PFSK-1 (cell line): ENCODE data around the gene CAV1.

Source experiments
- FOXP2 ChIP-seq: optimal IDR thresholded peaks from 2 replicates; pipeline ENCODE3; 2011; ENCODE audit warnings: borderline replicate concordance, control low read depth, inconsistent platforms; ENCODE audit not compliant: insufficient read depth; ENCODE audit errors: extremely low read length, extremely low read depth
- POLR2AphosphoS5 ChIP-seq: IDR thresholded peaks from 2 replicates; pipeline ENCODE4 v1.6.1; 2012; ENCODE audit warnings: low read depth, mild to moderate bottlenecking, control low read depth, low read length, moderate library complexity
- REST ChIP-seq, 2 experiments: IDR thresholded peaks; 2 replicates each; pipeline versions ENCODE4 v1.6.1 to v1.8.0; 2011 to 2012; ENCODE audit warnings: low read depth in 2 of 2, low read length in 2 of 2, control low read depth in 1 of 2, inconsistent platforms in 1 of 2, mild to moderate bottlenecking in 1 of 2, moderate library complexity in 1 of 2; ENCODE audit not compliant: insufficient read depth in 1 of 2
- SIN3A ChIP-seq: IDR thresholded peaks from 2 replicates; pipeline ENCODE4 v1.6.1; 2012; ENCODE audit warnings: mild to moderate bottlenecking, low read length, moderate library complexity, borderline replicate concordance; ENCODE audit not compliant: insufficient read depth
- TAF1 ChIP-seq: IDR thresholded peaks from 2 replicates; pipeline ENCODE4 v1.6.1; 2012; ENCODE audit warnings: low read length, control low read depth, borderline replicate concordance; ENCODE audit not compliant: insufficient read depth

Gene CAV1

GRCh38 chr7:116535416-116535815, 10.6 kb downstream of the CAV1 start:
- no peak for TF ChIP-seq POLR2AphosphoS5
- no peak for TF ChIP-seq REST (IDR thresholded peaks at IDR 0.05; ENCODE audit: insufficient read depth in 1 of 2, low read depth in 2 of 2, low read length in 2 of 2)
- TF ChIP-seq FOXP2 = no peak
- no peak for TF ChIP-seq TAF1
- no peak for TF ChIP-seq SIN3A

GRCh38 chr7:116538138-116538537, 13.3 kb downstream of the CAV1 start:
- no peak for TF ChIP-seq POLR2AphosphoS5
- TF ChIP-seq TAF1 = no peak
- TF ChIP-seq REST (IDR thresholded peaks at IDR 0.05; ENCODE audit: insufficient read depth in 1 of 2, low read depth in 2 of 2, low read length in 2 of 2) = no peak
- TF ChIP-seq SIN3A = no peak
- no peak for TF ChIP-seq FOXP2

- TF ChIP-seq TAF1 (no peak), SIN3A (no peak), REST (IDR thresholded peaks at IDR 0.05; ENCODE audit: insufficient read depth in 1 of 2, low read depth in 2 of 2, low read length in 2 of 2) (no peak), FOXP2 (no peak), POLR2AphosphoS5 (no peak)
Observed at GRCh38 chr7:116539879-116540278, 15.0 kb downstream of the CAV1 start.

- no peak for TF ChIP-seq REST (IDR thresholded peaks at IDR 0.05; ENCODE audit: insufficient read depth in 1 of 2, low read depth in 2 of 2, low read length in 2 of 2)
- no peak for TF ChIP-seq SIN3A
- TF ChIP-seq FOXP2 = no peak
- TF ChIP-seq POLR2AphosphoS5 = no peak
- no peak for TF ChIP-seq TAF1
Observed at GRCh38 chr7:116540743-116541142, 15.9 kb downstream of the CAV1 start.

GRCh38 chr7:116541951-116542350, 17.1 kb downstream of the CAV1 start:
- TF ChIP-seq REST (IDR thresholded peaks at IDR 0.05; ENCODE audit: insufficient read depth in 1 of 2, low read depth in 2 of 2, low read length in 2 of 2) (no peak), SIN3A (no peak), POLR2AphosphoS5 (no peak), TAF1 (no peak), FOXP2 (no peak)
